Gastroesophageal sphincter (tissue), 4 donors: ENCODE measurements around the gene MOV10. TPM values are rescaled to one million over a fixed set of nuclear protein-coding genes. Genes with fewer than 3 reads are reported as not detected.

Experiments used
- ATAC-seq: fragments of 150-250 bp; one replicate; pipeline ENCODE4 v1.9.1; 2016; ENCODE audit warnings: mild to moderate bottlenecking, moderate library complexity
- H3K27ac ChIP-seq, 4 donors: fragments of 200-600 bp; sonication (generic) in 3 of 4; 1 replicate in 3 of 4; 2 replicates in 1 of 4; pipeline ENCODE4 v1.5.1; 2016 to 2019
- H3K27me3 ChIP-seq: fragments of 200-600 bp; sonication (generic); one replicate; pipeline ENCODE4 v1.5.1; 2019
- H3K36me3 ChIP-seq, 2 donors: fragments of 200-600 bp; sonication (generic); one replicate each; pipeline ENCODE4 v1.5.1; 2019; ENCODE audit warnings: control low read depth in 1 of 2
- H3K4me1 ChIP-seq, 3 donors: fragments of 200-600 bp; sonication (generic); 1 replicate in 2 of 3; 2 replicates in 1 of 3; pipeline ENCODE4 v1.5.1; 2016 to 2019; ENCODE audit warnings: control low read depth in 2 of 3
- H3K4me3 ChIP-seq, 2 donors: fragments of 200-600 bp; sonication (generic); one replicate each; pipeline ENCODE4 v1.5.1; 2019; ENCODE audit warnings: mild to moderate bottlenecking in 1 of 2, moderate library complexity in 1 of 2
- H3K9me3 ChIP-seq, 3 donors: fragments of 200-600 bp; sonication (generic); one replicate each; pipeline ENCODE4 v1.5.1; 2017 to 2019; ENCODE audit warnings: control low read depth in 2 of 3
- EP300 ChIP-seq: sonication (generic); formaldehyde crosslinking; IDR thresholded peaks from one replicate; pipeline ENCODE4 v1.6.1; 2017; ENCODE audit warnings: antibody characterized with exemption, mild to moderate bottlenecking
- POLR2A ChIP-seq, 2 donors: fragments of 450-650 bp; IDR thresholded peaks; one replicate each; pipeline ENCODE4 v1.6.1; 2017; ENCODE audit warnings: antibody characterized with exemption in 2 of 2, mild to moderate bottlenecking in 2 of 2, moderate library complexity in 1 of 2
- POLR2AphosphoS5 ChIP-seq: sonication (generic); formaldehyde crosslinking; IDR thresholded peaks from one replicate; pipeline ENCODE4 v1.6.1; 2017; ENCODE audit warnings: antibody characterized with exemption
- WGBS, 2 donors: methylation state at CpG; one replicate each; pipeline ENCODE4 v1.1.5; 2018; ENCODE audit warnings: low coverage in 1 of 2; 5-methylcytosine and 5-hydroxymethylcytosine counted together
- total RNA-seq, 4 donors: library from RNA; depleted of rRNA; stranded (reverse); fragments of >200 nt; gene quantifications; one replicate each; pipeline ENCODE4 v1.1.0, GENCODE V29; 2016
- TF ChIP-seq, protein P1 (sequence below), 4 experiments: fragments of 200-600 bp in 2 of 4; fragments of 450-650 bp in 2 of 4; sonication (generic) in 1 of 4; IDR thresholded peaks; one replicate each; pipeline ENCODE4 v1.5.1; 2017 to 2019; ENCODE audit warnings: antibody characterized with exemption in 4 of 4, mild to moderate bottlenecking in 2 of 4, moderate library complexity in 2 of 4

Gene MOV10
- total RNA-seq, 4 donors from 2014 or later, result 13.4 to 25.3 (median 18.8) TPM

DNA sequence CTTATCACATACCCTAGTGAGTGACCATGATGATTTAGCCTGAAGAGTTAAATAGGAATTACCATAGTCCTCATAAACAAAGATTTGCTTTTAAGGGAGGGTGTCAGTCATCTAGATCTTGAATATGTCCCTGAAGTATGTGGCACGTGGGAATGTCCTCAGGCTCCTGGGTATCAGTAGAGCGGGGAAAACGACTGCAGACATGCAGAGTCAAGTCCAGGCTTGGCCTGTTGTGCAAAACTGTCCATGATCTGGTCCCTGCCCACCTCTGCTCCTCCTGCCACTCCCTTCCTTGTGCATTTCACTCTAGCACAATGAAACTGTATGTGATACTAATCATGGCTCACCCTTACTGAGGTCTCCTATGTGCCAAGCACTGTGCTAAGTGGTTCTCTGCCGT, 12.9 kb downstream of the MOV10 start:
- Histone ChIP-seq H3K4me1 (peaks cover 0 to 22% (median 4%) of the 10 kb centered on the region in 3 donors), H3K36me3 (peaks cover 0 to 48% of the 10 kb centered on the region in 2 donors), H3K4me3 (no peak overlapping the region), H3K9me3 (no peaks in the 10 kb centered on the region), H3K27me3 (no peaks in the 10 kb centered on the region), H3K27ac (peak overlapping the region in 3 of 4 donors; percentile 11 to 62 (median 58))
- no peak for TF ChIP-seq EP300
- no peak for TF ChIP-seq POLR2AphosphoS5
- no peak for TF ChIP-seq POLR2A (IDR thresholded peaks at IDR 0.05)
- TF ChIP-seq, protein P1, sequence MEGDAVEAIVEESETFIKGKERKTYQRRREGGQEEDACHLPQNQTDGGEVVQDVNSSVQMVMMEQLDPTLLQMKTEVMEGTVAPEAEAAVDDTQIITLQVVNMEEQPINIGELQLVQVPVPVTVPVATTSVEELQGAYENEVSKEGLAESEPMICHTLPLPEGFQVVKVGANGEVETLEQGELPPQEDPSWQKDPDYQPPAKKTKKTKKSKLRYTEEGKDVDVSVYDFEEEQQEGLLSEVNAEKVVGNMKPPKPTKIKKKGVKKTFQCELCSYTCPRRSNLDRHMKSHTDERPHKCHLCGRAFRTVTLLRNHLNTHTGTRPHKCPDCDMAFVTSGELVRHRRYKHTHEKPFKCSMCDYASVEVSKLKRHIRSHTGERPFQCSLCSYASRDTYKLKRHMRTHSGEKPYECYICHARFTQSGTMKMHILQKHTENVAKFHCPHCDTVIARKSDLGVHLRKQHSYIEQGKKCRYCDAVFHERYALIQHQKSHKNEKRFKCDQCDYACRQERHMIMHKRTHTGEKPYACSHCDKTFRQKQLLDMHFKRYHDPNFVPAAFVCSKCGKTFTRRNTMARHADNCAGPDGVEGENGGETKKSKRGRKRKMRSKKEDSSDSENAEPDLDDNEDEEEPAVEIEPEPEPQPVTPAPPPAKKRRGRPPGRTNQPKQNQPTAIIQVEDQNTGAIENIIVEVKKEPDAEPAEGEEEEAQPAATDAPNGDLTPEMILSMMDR (IDR thresholded peaks at IDR 0.05), result no peak
- no peak for ATAC-seq
- 74 to 89% methylated on average over 3 of the region's 4 CpGs for WGBS, 2 donors

DNA sequence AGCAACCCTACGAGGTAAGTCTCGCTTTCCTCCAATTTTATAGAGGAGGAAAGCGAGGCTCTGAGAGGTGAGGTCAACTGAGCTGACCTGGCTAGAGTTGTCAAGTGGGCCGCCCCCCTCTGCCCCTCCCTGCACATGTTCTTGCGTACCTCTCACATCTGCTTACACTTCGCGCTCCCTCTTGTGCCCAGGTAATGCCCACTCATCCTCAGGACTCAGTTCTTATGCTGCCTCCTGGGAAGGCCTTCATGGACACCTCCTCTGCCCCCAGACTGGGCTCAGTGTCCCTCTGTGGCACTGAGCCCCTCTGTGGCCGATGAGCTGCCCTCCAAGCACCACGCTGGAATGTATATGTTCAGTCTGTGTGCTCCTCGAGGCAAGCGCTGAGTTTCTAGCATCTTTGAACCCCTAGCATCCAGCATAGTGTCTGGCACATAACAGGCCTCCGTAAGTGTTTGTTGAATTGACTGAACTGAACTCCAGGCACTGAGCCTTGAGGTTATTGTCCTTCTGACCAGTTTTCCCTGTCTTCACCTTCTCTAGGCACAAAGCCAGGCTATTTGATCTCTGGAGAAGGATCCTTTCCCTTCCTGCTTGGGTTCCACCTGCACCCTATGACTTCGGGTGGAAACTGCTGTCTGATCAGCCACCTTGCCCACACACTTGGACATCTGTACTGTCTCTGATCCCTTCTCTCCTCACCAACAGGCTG, 13.5 kb downstream of the MOV10 start:
- Histone ChIP-seq H3K27me3 (no peaks in the 10 kb centered on the region), H3K9me3 (no peaks in the 10 kb centered on the region), H3K36me3 (peaks cover 0 to 54% of the 10 kb centered on the region in 2 donors), H3K27ac (peak overlapping the region in 3 of 4 donors; percentile 11 to 62 (median 58)), H3K4me3 (no peak overlapping the region), H3K4me1 (peaks cover 0 to 22% (median 4%) of the 10 kb centered on the region in 3 donors)
- ATAC-seq, result no peak
- TF ChIP-seq EP300 (no peak), POLR2AphosphoS5 (no peak), POLR2A (IDR thresholded peaks at IDR 0.05) (no peak)
- TF ChIP-seq, protein P1 (IDR thresholded peaks at IDR 0.05), result no peak
- 81 to 83% methylated on average over 4 to 9 of the region's 13 CpGs for WGBS, 2 donors

DNA sequence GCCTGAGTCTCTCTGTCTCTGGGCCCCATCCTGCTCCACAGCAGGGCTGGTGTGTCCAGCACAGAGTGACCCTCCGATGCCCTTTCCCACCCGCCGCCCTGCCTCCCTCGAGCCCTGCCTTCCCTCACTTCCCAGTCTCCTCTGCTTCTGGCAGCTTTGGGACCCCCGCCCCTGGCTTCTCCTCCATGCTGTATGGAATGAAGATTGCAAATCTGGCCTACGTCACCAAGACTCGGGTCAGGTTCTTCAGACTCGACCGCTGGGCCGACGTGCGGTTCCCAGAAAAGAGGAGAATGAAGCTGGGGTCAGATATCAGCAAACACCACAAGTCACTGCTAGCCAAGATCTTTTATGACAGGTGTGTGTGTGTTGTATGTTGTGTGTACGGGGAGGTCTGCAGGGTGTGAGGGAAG, 14.3 kb downstream of the MOV10 start:
- H3K4me3 ChIP-seq, result no peak overlapping the region
- H3K36me3 ChIP-seq, result peaks cover 0 to 62% of the 10 kb centered on the region in 2 donors
- peak; percentile 54 for ATAC-seq
- no peaks in the 10 kb centered on the region for H3K9me3 ChIP-seq
- 61 to 76% methylated on average over 4 to 11 of the region's 13 CpGs for WGBS, 2 donors
- no peak for TF ChIP-seq POLR2A (IDR thresholded peaks at IDR 0.05)
- TF ChIP-seq, protein P1 (IDR thresholded peaks at IDR 0.05), result no peak
- peak overlapping the region in 3 of 4 donors; percentile 11 to 62 (median 58) for H3K27ac ChIP-seq
- peaks cover 0 to 22% (median 4%) of the 10 kb centered on the region in 3 donors for H3K4me1 ChIP-seq
- no peaks in the 10 kb centered on the region for H3K27me3 ChIP-seq

DNA sequence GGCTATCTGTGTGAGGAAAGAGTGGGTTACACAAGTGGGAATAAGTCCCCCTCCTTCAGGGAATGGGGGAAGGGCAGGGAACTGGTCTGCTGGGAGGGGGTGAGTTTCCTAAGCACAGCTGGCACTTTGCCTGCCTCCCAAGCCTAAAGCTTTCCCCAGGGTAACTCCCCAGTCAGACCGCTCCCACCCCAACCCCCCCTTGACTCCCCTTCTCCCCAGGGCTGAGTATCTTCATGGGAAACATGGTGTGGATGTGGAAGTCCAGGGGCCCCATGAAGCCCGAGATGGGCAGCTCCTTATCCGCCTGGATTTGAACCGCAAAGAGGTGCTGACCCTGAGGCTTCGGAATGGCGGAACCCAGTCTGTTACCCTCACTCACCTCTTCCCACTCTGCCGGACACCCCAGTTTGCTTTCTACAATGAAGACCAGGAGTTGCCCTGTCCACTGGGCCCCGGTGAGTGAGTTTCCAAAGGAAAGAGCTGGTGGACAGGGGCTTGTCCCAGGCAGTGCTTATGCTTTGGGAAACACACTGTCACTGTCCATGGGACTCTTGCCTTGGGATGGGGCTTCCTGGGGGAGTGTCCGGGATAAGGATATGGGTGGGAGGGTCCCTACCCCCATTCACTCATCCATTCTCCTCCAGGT, 14.9 kb downstream of the MOV10 start:
- Histone ChIP-seq H3K9me3 (no peaks in the 10 kb centered on the region), H3K27ac (peak overlapping the region in 3 of 4 donors; percentile 11 to 62 (median 58)), H3K4me1 (peaks cover 0 to 22% (median 4%) of the 10 kb centered on the region in 3 donors), H3K27me3 (no peaks in the 10 kb centered on the region), H3K4me3 (no peak overlapping the region), H3K36me3 (peaks cover 0 to 67% of the 10 kb centered on the region in 2 donors)
- no peak for TF ChIP-seq POLR2A (IDR thresholded peaks at IDR 0.05)
- ATAC-seq, result peak; percentile 35
- WGBS, 2 donors, result 55% methylated on average over 2 of the region's 9 CpGs; no CpG with 5 or more reads in 1 of the 2 donors

DNA sequence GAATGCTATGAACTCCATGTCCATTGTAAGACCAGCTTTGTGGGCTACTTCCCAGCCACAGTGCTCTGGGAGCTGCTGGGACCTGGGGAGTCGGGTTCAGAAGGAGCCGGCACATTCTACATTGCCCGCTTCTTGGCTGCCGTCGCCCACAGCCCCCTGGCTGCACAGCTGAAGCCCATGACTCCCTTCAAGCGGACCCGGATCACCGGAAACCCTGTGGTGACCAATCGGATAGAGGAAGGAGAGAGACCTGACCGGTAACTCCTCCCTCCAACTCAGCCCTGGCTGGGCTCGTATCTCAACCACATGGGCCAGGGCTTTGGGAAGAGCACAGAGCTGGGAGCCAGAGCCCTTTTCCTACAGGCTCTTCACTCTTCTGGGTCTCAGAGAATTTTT, 15.4 kb downstream of the MOV10 start:
- Histone ChIP-seq H3K4me1 (peaks cover 0 to 22% (median 4%) of the 10 kb centered on the region in 3 donors), H3K9me3 (no peaks in the 10 kb centered on the region), H3K4me3 (no peak overlapping the region), H3K27me3 (no peaks in the 10 kb centered on the region), H3K36me3 (peaks cover 0 to 73% of the 10 kb centered on the region in 2 donors), H3K27ac (peak overlapping the region in 1 of 4 donors; percentile 11)
- no peak for TF ChIP-seq EP300
- no peak for TF ChIP-seq POLR2AphosphoS5
- TF ChIP-seq, protein P1 (IDR thresholded peaks at IDR 0.05), result no peak
- no peak for TF ChIP-seq POLR2A (IDR thresholded peaks at IDR 0.05)
- ATAC-seq, result no peak
- 100% methylated on average over 1 of the region's 11 CpGs; no CpG with 5 or more reads in 1 of the 2 donors for WGBS, 2 donors
